NB4 (cell line): ENCODE data around the gene GRID2.
"Not testable (repeated sequence)": the region's sequence is repeated elsewhere in the genome, so short reads cannot be mapped to it uniquely, and the experiment has no call there.

Experiments used
- DNase-seq: peaks from one replicate; pipeline ENCODE4 v3.0.0; 2010; ENCODE audit warnings: low read depth
- H3K4me3 ChIP-seq: one replicate; pipeline ENCODE4 v1.5.1; 2011; ENCODE audit warnings: mild to moderate bottlenecking, low read depth, low read length, moderate library complexity
- CTCF ChIP-seq: IDR thresholded peaks from one replicate; pipeline ENCODE4 v1.5.1; 2012; ENCODE audit warnings: low read depth, low read length
- MAX ChIP-seq: IDR thresholded peaks from 2 replicates; pipeline ENCODE4 v1.6.1; 2011; ENCODE audit warnings: low read depth, low read length
- MYC ChIP-seq: IDR thresholded peaks from 2 replicates; pipeline ENCODE4 v1.6.1; 2011; ENCODE audit warnings: low read depth, low read length
- POLR2A ChIP-seq: IDR thresholded peaks from 2 replicates; pipeline ENCODE4 v1.6.1; 2011; ENCODE audit warnings: mild to moderate bottlenecking; ENCODE audit not compliant: insufficient read length; ENCODE audit errors: extremely low read depth

GRID2 gene

GRCh38 chr4:92447255-92447905, 143.6 kb downstream of the GRID2 start:
- no peak for DNase-seq
- TF ChIP-seq MYC: no peak

GRCh38 chr4:92448176-92448575, 144.4 kb downstream of the GRID2 start:
- DNase-seq, H3K4me3 ChIP-seq: not testable (repeated sequence)

More at GRCh38 chr4:92447255-92447905, 143.6 kb downstream of the GRID2 start:
- no peak overlapping the region for H3K4me3 ChIP-seq

- DNase-seq: no peak
- TF ChIP-seq CTCF: no peak
- no peak for TF ChIP-seq MAX
- TF ChIP-seq MYC: no peak
- no peak for TF ChIP-seq POLR2A
- H3K4me3 ChIP-seq: no peak overlapping the region
These were observed 146.9 kb downstream of the GRID2 start for GRCh38 chr4:92450694-92451093.

GRCh38 chr4:92451782-92452181, 148.0 kb downstream of the GRID2 start:
- no peak overlapping the region for H3K4me3 ChIP-seq
- no peak for DNase-seq

GRCh38 chr4:92452383-92452782, 148.6 kb downstream of the GRID2 start:
- H3K4me3 ChIP-seq, DNase-seq: not testable (repeated sequence)

More at GRCh38 chr4:92451782-92452181, 148.0 kb downstream of the GRID2 start:
- no peak for TF ChIP-seq CTCF
- no peak for TF ChIP-seq MAX
- TF ChIP-seq MYC: no peak
- TF ChIP-seq POLR2A: no peak

GRCh38 chr4:92455329-92455839, 151.6 kb downstream of the GRID2 start:
- TF ChIP-seq CTCF (no peak), MAX (no peak), POLR2A (no peak)
- H3K4me3 ChIP-seq: no peak overlapping the region
- no peak for DNase-seq

GRCh38 chr4:92455951-92456350, 152.2 kb downstream of the GRID2 start:
- TF ChIP-seq POLR2A (no peak), CTCF (no peak), MYC (no peak), MAX (no peak)
- DNase-seq: no peak
- no peak overlapping the region for H3K4me3 ChIP-seq
